Measurements from ENCODE around the gene EFNA1.

EFNA1 gene

DNA sequence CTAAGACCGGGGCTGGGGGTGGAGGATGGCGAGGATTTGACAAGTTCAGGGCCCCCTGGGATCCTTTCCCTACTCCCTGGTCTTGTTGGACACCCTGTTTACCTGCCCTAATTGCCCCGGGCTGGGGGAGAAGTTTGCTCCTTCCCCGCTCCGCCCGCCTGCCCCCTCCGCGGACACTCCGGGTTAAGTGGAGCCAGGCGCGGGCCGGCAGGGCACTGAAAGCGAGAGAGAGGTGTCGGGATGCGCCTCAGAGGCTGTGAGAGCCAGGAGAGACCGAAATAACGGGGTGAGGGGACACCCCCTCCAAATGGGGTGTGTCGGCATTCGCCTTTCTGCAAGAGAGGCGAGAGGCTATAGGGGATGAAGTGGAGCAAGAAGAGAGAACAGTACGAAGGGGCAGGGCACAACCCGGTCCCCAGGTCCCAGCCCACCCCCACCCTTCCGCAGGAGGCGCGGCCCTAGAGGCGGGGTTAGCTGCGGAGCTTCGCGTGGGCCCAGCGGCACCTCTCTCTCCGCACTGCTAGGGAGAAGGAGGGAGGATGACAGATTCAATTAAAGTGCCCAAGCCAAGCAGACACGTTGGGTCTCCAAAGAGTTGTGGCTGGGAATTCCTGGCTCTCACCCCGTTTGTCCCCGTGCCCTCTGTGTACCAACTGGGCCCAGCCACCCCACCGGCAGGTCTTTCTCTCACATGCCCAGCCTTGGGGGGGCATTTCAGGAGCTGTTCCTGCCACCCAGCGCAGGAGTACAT, 45.2 kb upstream of the EFNA1 start:
- H3K4me3 ChIP-seq: no peak overlapping the region
- H3K27ac ChIP-seq: no peak overlapping the region
- no peak for DNase-seq (ENCODE audit: low read depth, low spot score)
- TF ChIP-seq POLR2AphosphoS5 (IDR thresholded peaks at IDR 0.05; ENCODE audit: borderline replicate concordance, low read depth, low read length) (no peak), EZH2 (IDR thresholded peaks at IDR 0.05) (no peak), FOXP2 (optimal IDR thresholded peaks at IDR 0.05; ENCODE audit: control extremely low read depth, extremely low read length, insufficient read depth) (no peak)
- no peaks in the 10 kb centered on the region for H3K36me3 ChIP-seq (ENCODE audit: insufficient read depth, low read length)
- no peaks in the 10 kb centered on the region for H3K9me3 ChIP-seq (ENCODE audit: low read depth, low read length)
- H3K9ac ChIP-seq (ENCODE audit: insufficient read length): no peak overlapping the region

DNA sequence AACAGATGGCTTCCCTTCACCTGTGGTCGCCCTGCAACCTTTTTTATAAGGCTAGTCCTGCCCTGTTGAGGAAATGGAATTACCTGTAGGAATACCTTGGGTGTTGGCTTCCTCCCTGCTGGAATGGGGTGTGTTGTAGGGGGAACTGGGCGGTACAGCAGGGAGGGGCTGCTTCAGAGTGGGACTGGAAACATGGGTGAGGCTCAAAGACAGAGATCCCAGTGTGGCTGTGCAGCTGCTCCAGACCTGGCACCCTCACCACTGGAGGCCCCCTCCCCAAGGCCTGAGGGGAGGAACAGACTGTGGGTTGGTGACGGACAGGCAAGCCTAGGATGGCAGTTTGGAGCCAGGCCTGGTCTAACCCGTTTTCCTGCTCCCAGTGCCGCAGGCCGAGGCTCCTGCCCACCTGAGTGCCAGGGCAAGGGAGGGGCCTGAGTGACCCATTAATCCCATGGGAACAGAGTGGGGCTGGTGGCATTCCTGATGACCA, 44.6 kb upstream of the EFNA1 start:
- Histone ChIP-seq H3K4me3 (no peak overlapping the region), H3K36me3 (ENCODE audit: insufficient read depth, low read length) (no peaks in the 10 kb centered on the region), H3K27ac (no peak overlapping the region), H3K9me3 (ENCODE audit: low read depth, low read length) (no peaks in the 10 kb centered on the region), H3K9ac (ENCODE audit: insufficient read length) (no peak overlapping the region)
- TF ChIP-seq POLR2AphosphoS5 (IDR thresholded peaks at IDR 0.05; ENCODE audit: borderline replicate concordance, low read depth, low read length): no peak
- TF ChIP-seq FOXP2 (optimal IDR thresholded peaks at IDR 0.05; ENCODE audit: control extremely low read depth, extremely low read length, insufficient read depth): no peak
- TF ChIP-seq EZH2 (IDR thresholded peaks at IDR 0.05): no peak
- DNase-seq (ENCODE audit: low read depth, low spot score): no peak

DNA sequence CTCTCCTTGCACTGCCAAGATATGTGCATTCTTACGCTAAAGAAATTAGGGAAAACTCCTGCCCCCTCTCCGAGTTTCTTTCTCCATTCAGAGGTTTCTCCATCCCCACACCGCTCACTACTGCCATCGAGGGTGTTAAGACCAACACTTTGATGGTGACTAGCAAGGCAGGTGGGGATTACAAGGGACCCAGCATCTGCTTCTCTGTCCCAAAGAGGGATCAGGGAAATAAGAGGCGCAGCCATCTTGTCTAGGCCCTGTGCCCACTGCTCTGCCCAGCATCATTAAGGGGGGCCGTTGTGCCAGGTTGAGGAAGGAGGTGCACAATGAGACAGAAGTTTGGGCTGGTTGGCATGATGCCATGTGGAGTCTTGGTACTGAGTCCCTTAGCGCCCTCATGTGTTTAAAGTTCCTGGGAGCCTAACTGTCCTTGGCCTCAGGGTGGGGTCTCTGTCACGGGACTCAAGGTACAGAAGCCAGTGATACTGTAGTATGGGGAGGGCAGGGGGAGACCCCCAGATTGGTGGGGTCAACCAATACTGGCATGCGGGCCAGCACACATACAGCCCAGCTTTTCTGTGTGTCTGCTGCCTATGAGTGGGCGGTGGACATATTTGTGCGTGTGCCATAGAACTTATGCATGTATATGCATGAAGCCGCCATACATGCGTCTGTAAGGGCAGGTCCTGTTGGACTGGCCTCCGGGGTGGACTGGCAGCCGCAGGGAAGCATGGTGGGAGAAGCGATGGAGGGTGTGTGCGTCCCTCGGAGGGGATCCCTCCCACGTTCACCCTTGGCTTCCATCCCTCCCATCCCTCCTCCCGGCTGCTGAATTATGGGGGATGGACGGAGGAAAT, 43.6 kb upstream of the EFNA1 start:
- H3K27ac ChIP-seq: no peak overlapping the region
- no peak for DNase-seq (ENCODE audit: low read depth, low spot score)
- H3K4me3 ChIP-seq: peak overlapping the region; percentile 93
- TF ChIP-seq FOXP2 (optimal IDR thresholded peaks at IDR 0.05; ENCODE audit: control extremely low read depth, extremely low read length, insufficient read depth) (no peak), POLR2AphosphoS5 (IDR thresholded peaks at IDR 0.05; ENCODE audit: borderline replicate concordance, low read depth, low read length) (no peak), EZH2 (IDR thresholded peaks at IDR 0.05) (no peak)
- H3K36me3 ChIP-seq (ENCODE audit: insufficient read depth, low read length): no peaks in the 10 kb centered on the region
- no peak overlapping the region for H3K9ac ChIP-seq (ENCODE audit: insufficient read length)
- no peaks in the 10 kb centered on the region for H3K9me3 ChIP-seq (ENCODE audit: low read depth, low read length)

DNA sequence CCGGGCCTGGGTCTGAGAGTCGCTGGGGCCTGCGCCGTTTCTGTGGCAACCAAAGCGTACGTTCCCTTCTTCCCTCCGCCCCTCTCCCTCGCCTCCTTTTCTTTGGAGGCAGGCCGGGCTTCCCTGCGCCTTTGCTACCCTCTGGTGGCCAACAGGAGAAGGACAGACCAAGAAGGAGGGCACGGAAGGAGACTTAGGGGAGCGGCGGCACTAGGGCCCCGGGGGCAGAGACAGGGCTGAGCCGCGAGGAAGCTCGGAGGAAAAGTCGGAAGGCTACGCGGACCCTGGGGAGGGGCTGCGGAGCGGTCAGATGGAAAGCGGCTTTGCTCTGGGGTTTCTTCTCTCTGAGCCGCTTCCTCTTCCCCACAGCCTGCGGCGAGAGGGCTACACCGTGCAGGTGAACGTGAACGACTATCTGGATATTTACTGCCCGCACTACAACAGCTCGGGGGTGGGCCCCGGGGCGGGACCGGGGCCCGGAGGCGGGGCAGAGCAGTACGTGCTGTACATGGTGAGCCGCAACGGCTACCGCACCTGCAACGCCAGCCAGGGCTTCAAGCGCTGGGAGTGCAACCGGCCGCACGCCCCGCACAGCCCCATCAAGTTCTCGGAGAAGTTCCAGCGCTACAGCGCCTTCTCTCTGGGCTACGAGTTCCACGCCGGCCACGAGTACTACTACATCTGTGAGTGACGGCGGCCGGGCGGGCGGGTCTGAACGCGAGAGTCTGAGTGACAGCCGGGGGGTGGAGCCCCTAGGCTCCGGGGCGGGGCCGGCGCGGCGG, 42.8 kb upstream of the EFNA1 start:
- TF ChIP-seq EZH2 (IDR thresholded peaks at IDR 0.05) (no peak), POLR2AphosphoS5 (IDR thresholded peaks at IDR 0.05; ENCODE audit: borderline replicate concordance, low read depth, low read length) (peak; percentile 42)
- no peaks in the 10 kb centered on the region for H3K9me3 ChIP-seq (ENCODE audit: low read depth, low read length)
- H3K4me3 ChIP-seq: peak overlapping the region; percentile 93
- no peaks in the 10 kb centered on the region for H3K36me3 ChIP-seq (ENCODE audit: insufficient read depth, low read length)
- peak overlapping the region; percentile 24 for H3K9ac ChIP-seq (ENCODE audit: insufficient read length)
- no peak overlapping the region for H3K27ac ChIP-seq
- peak; percentile 88 for DNase-seq (ENCODE audit: low read depth, low spot score)

DNA sequence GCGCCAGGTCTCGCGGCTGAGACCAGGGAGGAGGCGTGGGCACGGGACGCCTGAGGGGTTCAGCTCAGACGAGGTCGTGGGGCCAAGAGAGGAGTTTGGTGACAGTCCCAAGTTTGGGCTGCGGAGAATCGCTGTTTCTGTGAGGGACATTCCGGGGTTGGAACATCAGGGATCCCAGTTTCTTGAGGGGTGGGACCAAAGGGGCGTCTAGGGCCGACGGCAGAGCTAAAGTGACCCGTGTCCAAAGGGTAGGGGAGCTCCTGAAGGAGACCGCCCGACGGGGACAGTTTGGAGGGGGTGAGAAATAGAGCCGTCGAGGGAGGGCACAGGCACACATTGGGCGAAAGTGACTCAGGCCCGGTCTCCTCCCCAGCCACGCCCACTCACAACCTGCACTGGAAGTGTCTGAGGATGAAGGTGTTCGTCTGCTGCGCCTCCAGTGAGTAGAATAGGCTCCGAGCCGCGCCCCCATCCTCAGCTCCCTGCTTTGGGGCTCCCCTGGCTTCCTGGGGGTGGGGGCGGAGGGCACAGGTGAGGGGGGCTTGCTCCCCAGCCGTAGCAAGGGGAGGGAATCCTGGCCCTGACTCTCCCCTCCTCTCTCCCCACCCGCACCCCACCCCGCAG, 42.1 kb upstream of the EFNA1 start:
- Histone ChIP-seq H3K27ac (0 out of 2 replicates have a peak overlapping the region, but pooled peaks have one; percentile 42), H3K36me3 (ENCODE audit: insufficient read depth, low read length) (no peaks in the 10 kb centered on the region), H3K9me3 (ENCODE audit: low read depth, low read length) (no peaks in the 10 kb centered on the region), H3K4me3 (peak overlapping the region; percentile 93), H3K9ac (ENCODE audit: insufficient read length) (peak overlapping the region; percentile 45)
- DNase-seq (ENCODE audit: low read depth, low spot score): no peak
- TF ChIP-seq FOXP2 (optimal IDR thresholded peaks at IDR 0.05; ENCODE audit: control extremely low read depth, extremely low read length, insufficient read depth): no peak
- TF ChIP-seq POLR2AphosphoS5 (IDR thresholded peaks at IDR 0.05; ENCODE audit: borderline replicate concordance, low read depth, low read length): no peak; the same call in 1 of the 2 replicates
- TF ChIP-seq EZH2 (IDR thresholded peaks at IDR 0.05): no peak

DNA sequence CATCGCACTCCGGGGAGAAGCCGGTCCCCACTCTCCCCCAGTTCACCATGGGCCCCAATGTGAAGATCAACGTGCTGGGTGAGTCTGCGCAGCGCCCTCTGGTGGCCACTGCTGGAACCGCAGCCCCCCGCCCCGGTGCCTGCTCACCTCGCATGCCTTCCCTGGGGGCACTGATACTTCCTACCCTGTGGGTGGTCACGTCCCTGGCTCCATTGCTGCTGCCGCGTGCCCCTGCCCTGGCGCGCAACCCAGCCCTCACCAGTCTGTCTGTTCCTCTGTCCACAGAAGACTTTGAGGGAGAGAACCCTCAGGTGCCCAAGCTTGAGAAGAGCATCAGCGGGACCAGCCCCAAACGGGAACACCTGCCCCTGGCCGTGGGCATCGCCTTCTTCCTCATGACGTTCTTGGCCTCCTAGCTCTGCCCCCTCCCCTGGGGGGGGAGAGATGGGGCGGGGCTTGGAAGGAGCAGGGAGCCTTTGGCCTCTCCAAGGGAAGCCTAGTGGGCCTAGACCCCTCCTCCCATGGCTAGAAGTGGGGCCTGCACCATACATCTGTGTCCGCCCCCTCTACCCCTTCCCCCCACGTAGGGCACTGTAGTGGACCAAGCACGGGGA, 41.4 kb upstream of the EFNA1 start:
- Histone ChIP-seq H3K27ac (no peak overlapping the region), H3K36me3 (ENCODE audit: insufficient read depth, low read length) (no peaks in the 10 kb centered on the region), H3K4me3 (peak overlapping the region; percentile 93), H3K9ac (ENCODE audit: insufficient read length) (no peak overlapping the region), H3K9me3 (ENCODE audit: low read depth, low read length) (no peaks in the 10 kb centered on the region)
- TF ChIP-seq FOXP2 (optimal IDR thresholded peaks at IDR 0.05; ENCODE audit: control extremely low read depth, extremely low read length, insufficient read depth) (no peak), POLR2AphosphoS5 (IDR thresholded peaks at IDR 0.05; ENCODE audit: borderline replicate concordance, low read depth, low read length) (no peak), EZH2 (IDR thresholded peaks at IDR 0.05) (no peak)
- no peak for DNase-seq (ENCODE audit: low read depth, low spot score)

DNA sequence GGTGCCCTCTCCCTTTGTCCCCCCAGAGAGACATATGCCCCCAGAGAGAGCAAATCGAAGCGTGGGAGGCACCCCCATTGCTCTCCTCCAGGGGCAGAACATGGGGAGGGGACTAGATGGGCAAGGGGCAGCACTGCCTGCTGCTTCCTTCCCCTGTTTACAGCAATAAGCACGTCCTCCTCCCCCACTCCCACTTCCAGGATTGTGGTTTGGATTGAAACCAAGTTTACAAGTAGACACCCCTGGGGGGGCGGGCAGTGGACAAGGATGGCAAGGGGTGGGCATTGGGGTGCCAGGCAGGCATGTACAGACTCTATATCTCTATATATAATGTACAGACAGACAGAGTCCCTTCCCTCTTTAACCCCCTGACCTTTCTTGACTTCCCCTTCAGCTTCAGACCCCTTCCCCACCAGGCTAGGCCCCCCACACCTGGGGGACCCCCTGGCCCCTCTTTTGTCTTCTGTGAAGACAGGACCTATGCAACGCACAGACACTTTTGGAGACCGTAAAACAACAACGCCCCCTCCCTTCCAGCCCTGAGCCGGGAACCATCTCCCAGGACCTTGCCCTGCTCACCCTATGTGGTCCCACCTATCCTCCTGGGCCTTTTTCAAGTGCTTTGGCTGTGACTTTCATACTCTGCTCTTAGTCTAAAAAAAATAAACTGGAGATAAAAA, 40.7 kb upstream of the EFNA1 start:
- TF ChIP-seq FOXP2 (optimal IDR thresholded peaks at IDR 0.05; ENCODE audit: control extremely low read depth, extremely low read length, insufficient read depth) (no peak), POLR2AphosphoS5 (IDR thresholded peaks at IDR 0.05; ENCODE audit: borderline replicate concordance, low read depth, low read length) (no peak), EZH2 (IDR thresholded peaks at IDR 0.05) (no peak)
- no peak overlapping the region for H3K9ac ChIP-seq (ENCODE audit: insufficient read length)
- no peak for DNase-seq (ENCODE audit: low read depth, low spot score)
- no peak overlapping the region for H3K4me3 ChIP-seq
- H3K9me3 ChIP-seq (ENCODE audit: low read depth, low read length): no peaks in the 10 kb centered on the region
- no peak overlapping the region for H3K27ac ChIP-seq
- no peaks in the 10 kb centered on the region for H3K36me3 ChIP-seq (ENCODE audit: insufficient read depth, low read length)

All from SK-N-MC (cell line).